ENCODE results near the gene DUSP28. TPM values are rescaled to one million over a fixed set of nuclear protein-coding genes. Genes with fewer than 3 reads are reported as not detected.

DUSP28 gene
- total and polyA plus RNA-seq, 2 of the 8 experiments (the other 6 are each of a cell fraction or from before 2014, with no cell fraction given): 2.1 to 2.3 TPM

- TF ChIP-seq CHD7 (IDR thresholded peaks at IDR 0.05; ENCODE audit: insufficient replicate concordance, low read length) (no peak), ATF3 (IDR thresholded peaks at IDR 0.05; ENCODE audit: insufficient read depth, low read depth, low read length) (no peak), E2F6 (IDR thresholded peaks at IDR 0.05) (no peak), TAF1 (IDR thresholded peaks at IDR 0.05; ENCODE audit: low read depth, low read length) (no peak), CHD2 (IDR thresholded peaks at IDR 0.05; ENCODE audit: low read length) (no peak), CTBP2 (IDR thresholded peaks at IDR 0.05; ENCODE audit: borderline replicate concordance, insufficient read depth, insufficient read length, low read length) (no peak)
Measured at GRCh38 chr2:240583774-240584173, 23.6 kb downstream of the DUSP28 start (continued).

All from H1 (cell line).